K562 (cell line): Measurements from ENCODE around the gene SPIB. TPM values are rescaled to one million over a fixed set of nuclear protein-coding genes. Genes with fewer than 3 reads are reported as not detected.

ENCODE experiments used
- ARID1B ChIP-seq: fragments of 450-650 bp; IDR thresholded peaks from 2 replicates; pipeline ENCODE4 v1.6.1; 2016; ENCODE audit warnings: antibody characterized with exemption, mild to moderate bottlenecking, inconsistent platforms
- CC2D1A ChIP-seq: fragments of 450-650 bp; IDR thresholded peaks from 2 replicates; pipeline ENCODE4 v1.6.1; 2017; ENCODE audit warnings: mild to moderate bottlenecking
- CREB1 ChIP-seq, 2 experiments: sonication (generic) in 1 of 2; formaldehyde crosslinking in 1 of 2; IDR thresholded peaks; 2 replicates each; pipeline versions ENCODE4 v1.6.1 to v1.8.0; 2012 to 2022; ENCODE audit warnings: inconsistent platforms in 1 of 2, mild to moderate bottlenecking in 1 of 2, missing genetic modification reagents in 1 of 2, moderate library complexity in 1 of 2
- DDX20 ChIP-seq: fragments of 450-650 bp; IDR thresholded peaks from 2 replicates; pipeline ENCODE4 v1.6.1; 2016; ENCODE audit warnings: missing genetic modification characterization, low read depth, mild to moderate bottlenecking, missing compliant biosample characterization, moderate library complexity
- MYBL2 ChIP-seq, 2 experiments: fragments of 450-650 bp in 1 of 2; sonication (generic) in 1 of 2; formaldehyde crosslinking in 1 of 2; IDR thresholded peaks; 2 replicates each; pipeline versions ENCODE4 v1.6.1 to v1.8.1; 2017 to 2022; ENCODE audit warnings: borderline replicate concordance in 1 of 2, inconsistent platforms in 1 of 2, low read depth in 1 of 2, mild to moderate bottlenecking in 1 of 2, missing genetic modification reagents in 1 of 2, moderate library complexity in 1 of 2
- MYC ChIP-seq, 2 experiments: fragments of 250-450 bp in 1 of 2; sonication (Bioruptor Pico) in 1 of 2; IDR thresholded peaks; 2 replicates each; pipeline versions ENCODE4 v1.5.1 to v1.6.1; 2012 to 2021; ENCODE audit warnings: low read depth in 2 of 2, borderline replicate concordance in 1 of 2, improper control_type of control experiment in 1 of 2, low read length in 1 of 2, mild to moderate bottlenecking in 1 of 2, moderate library complexity in 1 of 2
- NFXL1 ChIP-seq: fragments of 450-650 bp; formaldehyde crosslinking; IDR thresholded peaks from 2 replicates; pipeline ENCODE4 v1.4.0; 2021; ENCODE audit warnings: mild to moderate bottlenecking
- PHF8 ChIP-seq: fragments of 200-600 bp; sonication (generic); IDR thresholded peaks from 2 replicates; pipeline ENCODE4 v1.6.1; 2012; ENCODE audit warnings: mixed run types, mild to moderate bottlenecking, inconsistent platforms, low read length, moderate library complexity, borderline replicate concordance
- RAD51 ChIP-seq: fragments of 450-650 bp; IDR thresholded peaks from 2 replicates; pipeline ENCODE4 v1.7.1; 2016; ENCODE audit warnings: low read depth, mild to moderate bottlenecking, borderline replicate concordance
- ZFX ChIP-seq: sonication (generic); formaldehyde crosslinking; IDR thresholded peaks from 2 replicates; pipeline ENCODE4 v1.8.0; 2022; ENCODE audit warnings: mild to moderate bottlenecking, missing genetic modification reagents, moderate library complexity
- ZNF444 ChIP-seq: fragments of 250-450 bp; sonication (Bioruptor Pico); IDR thresholded peaks from 2 replicates; pipeline ENCODE4 v1.4.0; 2020; ENCODE audit warnings: mild to moderate bottlenecking, moderate library complexity
- ZNF57 ChIP-seq: fragments of 450-650 bp; formaldehyde crosslinking; IDR thresholded peaks from 2 replicates; pipeline ENCODE4 v1.4.0; 2020; ENCODE audit warnings: mild to moderate bottlenecking, moderate library complexity
- polyA plus RNA-seq, 8 experiments: library from polyadenylated mRNA; depleted of rRNA in 4 of 8; stranded (reverse) in 5 of 8; unstranded in 3 of 8; fragments of >200 nt; fragmentation: Nextera tagmentation in 2 of 8; fragmentation: Illumina TruSeq in 1 of 8; extraction: Ambion mirVana in 2 of 8; extraction: Trizol in 1 of 8; gene quantifications; 2 replicates each; pipeline versions ENCODE4 v1.2.1 to v1.2.3, GENCODE V29; 2011 to 2014; ENCODE audit warnings: inconsistent platforms in 1 of 8, missing spikeins in 1 of 8
- total RNA-seq, 7 experiments: library from RNA; depleted of rRNA in 6 of 7; stranded (reverse); fragments of >200 nt in 6 of 7; fragmentation: Illumina TruSeq in 2 of 7; extraction: Trizol in 2 of 7; gene quantifications; 2 replicates each; pipeline versions ENCODE4 v1.2.1 to v1.2.3, GENCODE V29; 2011 to 2021; ENCODE audit warnings: low replicate concordance in 1 of 7
- TF ChIP-seq, protein P1 (sequence below): fragments of 250-450 bp; sonication (Bioruptor Pico); IDR thresholded peaks from 2 replicates; pipeline ENCODE4 v1.4.0; 2020
- TF ChIP-seq, protein P2 (sequence below): sonication (generic); formaldehyde crosslinking; IDR thresholded peaks from 2 replicates; pipeline ENCODE4 v1.8.0; 2022; ENCODE audit warnings: mild to moderate bottlenecking, missing genetic modification reagents
- TF ChIP-seq, protein P3 (sequence below): sonication (generic); formaldehyde crosslinking; IDR thresholded peaks from 2 replicates; pipeline ENCODE4 v1.5.0; 2020; ENCODE audit warnings: missing genetic modification reagents
- TF ChIP-seq, protein P4 (sequence below): fragments of 150-350 bp; conservative IDR thresholded peaks from 2 replicates; pipeline ENCODE4 v1.6.1; 2014; ENCODE audit warnings: low read length
- TF ChIP-seq, protein P5 (sequence below), 3 experiments: IDR thresholded peaks in 2 of 3; conservative IDR thresholded peaks in 1 of 3; 2 replicates each; pipeline ENCODE4 v1.5.1; 2011 to 2012; ENCODE audit warnings: low read length in 3 of 3, mild to moderate bottlenecking in 3 of 3, control low read depth in 2 of 3, improper control_type of control experiment in 1 of 3, inconsistent platforms in 1 of 3, low read depth in 1 of 3, mixed read lengths in 1 of 3, moderate library complexity in 1 of 3; ENCODE audit not compliant: insufficient read depth in 2 of 3

The SPIB gene
- total and polyA plus RNA-seq, 9 of the 15 experiments (the other 6 are each of a cell fraction or from before 2014, with no cell fraction given), result 0.06 to 1.0 (median 0.43) TPM; not detected in 1

DNA sequence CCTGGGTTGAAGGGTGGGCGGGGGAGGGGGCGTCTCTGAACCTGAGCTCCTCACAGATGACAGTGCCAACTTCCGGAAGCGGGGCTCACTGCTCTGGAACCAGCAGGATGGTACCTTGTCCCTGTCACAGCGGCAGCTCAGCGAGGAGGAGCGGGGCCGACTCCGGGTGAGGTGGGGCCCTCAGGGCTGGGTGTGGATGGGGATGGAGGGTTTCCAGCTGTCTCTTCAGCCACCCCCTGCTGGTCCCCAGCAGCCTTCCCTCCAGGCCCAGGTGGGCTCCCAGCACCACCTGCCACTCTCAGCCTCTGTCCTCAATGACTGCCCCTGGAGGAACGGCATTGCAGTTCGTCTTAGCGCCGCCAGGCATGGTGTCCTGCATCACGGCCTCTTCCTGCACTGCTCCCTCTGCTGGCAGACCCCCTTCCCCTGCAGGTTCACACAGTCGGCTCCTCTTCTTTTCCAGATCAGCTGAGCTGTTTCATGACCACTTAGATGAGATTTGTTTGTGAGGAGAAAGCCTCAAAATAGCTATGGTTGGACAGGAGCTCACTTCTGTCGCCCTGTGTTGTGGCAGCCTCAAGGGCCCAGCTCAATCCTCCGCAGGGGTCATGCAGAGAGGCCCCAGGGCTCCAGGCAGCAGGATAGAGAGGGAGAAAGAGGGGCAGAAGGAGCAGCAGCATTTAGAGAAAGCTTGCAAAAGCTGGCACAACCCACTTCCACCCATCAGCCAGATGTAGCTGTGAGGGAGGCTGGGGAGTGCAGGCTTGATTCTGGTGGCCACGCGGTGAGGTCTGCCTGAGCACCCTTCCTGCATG lies 60.4 kb downstream of the SPIB start (continued):
- TF ChIP-seq ZNF57 (CRISPR knock-in tag) (no peak), MYBL2 (IDR thresholded peaks at IDR 0.05; ENCODE audit: low read depth) (no peak), MYBL2 (CRISPR knock-in tag; IDR thresholded peaks at IDR 0.05; ENCODE audit: borderline replicate concordance) (no peak), ZFX (CRISPR knock-in tag) (peak; percentile 17; the same call in 1 of the 2 replicates), CREB1 (IDR thresholded peaks at IDR 0.05) (no peak), CREB1 (CRISPR knock-in tag; IDR thresholded peaks at IDR 0.05) (no peak), PHF8 (no peak), NFXL1 (CRISPR knock-in tag) (no peak), RAD51 (no peak), CC2D1A (no peak), ZNF444 (CRISPR knock-in tag) (no peak), MYC (IDR thresholded peaks at IDR 0.05; ENCODE audit: low read depth, low read length) (no peak), MYC (CRISPR knock-in tag; IDR thresholded peaks at IDR 0.05; ENCODE audit: borderline replicate concordance, low read depth) (no peak), ARID1B (no peak), DDX20 (no peak)
- TF ChIP-seq, protein P1, sequence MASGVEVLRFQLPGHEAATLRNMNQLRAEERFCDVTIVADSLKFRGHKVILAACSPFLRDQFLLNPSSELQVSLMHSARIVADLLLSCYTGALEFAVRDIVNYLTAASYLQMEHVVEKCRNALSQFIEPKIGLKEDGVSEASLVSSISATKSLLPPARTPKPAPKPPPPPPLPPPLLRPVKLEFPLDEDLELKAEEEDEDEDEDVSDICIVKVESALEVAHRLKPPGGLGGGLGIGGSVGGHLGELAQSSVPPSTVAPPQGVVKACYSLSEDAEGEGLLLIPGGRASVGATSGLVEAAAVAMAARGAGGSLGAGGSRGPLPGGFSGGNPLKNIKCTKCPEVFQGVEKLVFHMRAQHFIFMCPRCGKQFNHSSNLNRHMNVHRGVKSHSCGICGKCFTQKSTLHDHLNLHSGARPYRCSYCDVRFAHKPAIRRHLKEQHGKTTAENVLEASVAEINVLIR (CRISPR knock-in tag), result no peak
- TF ChIP-seq, protein P2, sequence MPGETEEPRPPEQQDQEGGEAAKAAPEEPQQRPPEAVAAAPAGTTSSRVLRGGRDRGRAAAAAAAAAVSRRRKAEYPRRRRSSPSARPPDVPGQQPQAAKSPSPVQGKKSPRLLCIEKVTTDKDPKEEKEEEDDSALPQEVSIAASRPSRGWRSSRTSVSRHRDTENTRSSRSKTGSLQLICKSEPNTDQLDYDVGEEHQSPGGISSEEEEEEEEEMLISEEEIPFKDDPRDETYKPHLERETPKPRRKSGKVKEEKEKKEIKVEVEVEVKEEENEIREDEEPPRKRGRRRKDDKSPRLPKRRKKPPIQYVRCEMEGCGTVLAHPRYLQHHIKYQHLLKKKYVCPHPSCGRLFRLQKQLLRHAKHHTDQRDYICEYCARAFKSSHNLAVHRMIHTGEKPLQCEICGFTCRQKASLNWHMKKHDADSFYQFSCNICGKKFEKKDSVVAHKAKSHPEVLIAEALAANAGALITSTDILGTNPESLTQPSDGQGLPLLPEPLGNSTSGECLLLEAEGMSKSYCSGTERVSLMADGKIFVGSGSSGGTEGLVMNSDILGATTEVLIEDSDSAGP (CRISPR knock-in tag), result no peak
- TF ChIP-seq, protein P3, sequence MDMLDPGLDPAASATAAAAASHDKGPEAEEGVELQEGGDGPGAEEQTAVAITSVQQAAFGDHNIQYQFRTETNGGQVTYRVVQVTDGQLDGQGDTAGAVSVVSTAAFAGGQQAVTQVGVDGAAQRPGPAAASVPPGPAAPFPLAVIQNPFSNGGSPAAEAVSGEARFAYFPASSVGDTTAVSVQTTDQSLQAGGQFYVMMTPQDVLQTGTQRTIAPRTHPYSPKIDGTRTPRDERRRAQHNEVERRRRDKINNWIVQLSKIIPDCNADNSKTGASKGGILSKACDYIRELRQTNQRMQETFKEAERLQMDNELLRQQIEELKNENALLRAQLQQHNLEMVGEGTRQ (CRISPR knock-in tag), result no peak
- TF ChIP-seq, protein P4, sequence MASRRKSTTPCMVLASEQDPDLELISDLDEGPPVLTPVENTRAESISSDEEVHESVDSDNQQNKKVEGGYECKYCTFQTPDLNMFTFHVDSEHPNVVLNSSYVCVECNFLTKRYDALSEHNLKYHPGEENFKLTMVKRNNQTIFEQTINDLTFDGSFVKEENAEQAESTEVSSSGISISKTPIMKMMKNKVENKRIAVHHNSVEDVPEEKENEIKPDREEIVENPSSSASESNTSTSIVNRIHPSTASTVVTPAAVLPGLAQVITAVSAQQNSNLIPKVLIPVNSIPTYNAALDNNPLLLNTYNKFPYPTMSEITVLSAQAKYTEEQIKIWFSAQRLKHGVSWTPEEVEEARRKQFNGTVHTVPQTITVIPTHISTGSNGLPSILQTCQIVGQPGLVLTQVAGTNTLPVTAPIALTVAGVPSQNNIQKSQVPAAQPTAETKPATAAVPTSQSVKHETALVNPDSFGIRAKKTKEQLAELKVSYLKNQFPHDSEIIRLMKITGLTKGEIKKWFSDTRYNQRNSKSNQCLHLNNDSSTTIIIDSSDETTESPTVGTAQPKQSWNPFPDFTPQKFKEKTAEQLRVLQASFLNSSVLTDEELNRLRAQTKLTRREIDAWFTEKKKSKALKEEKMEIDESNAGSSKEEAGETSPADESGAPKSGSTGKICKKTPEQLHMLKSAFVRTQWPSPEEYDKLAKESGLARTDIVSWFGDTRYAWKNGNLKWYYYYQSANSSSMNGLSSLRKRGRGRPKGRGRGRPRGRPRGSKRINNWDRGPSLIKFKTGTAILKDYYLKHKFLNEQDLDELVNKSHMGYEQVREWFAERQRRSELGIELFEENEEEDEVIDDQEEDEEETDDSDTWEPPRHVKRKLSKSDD, result no peak
- TF ChIP-seq, protein P5, sequence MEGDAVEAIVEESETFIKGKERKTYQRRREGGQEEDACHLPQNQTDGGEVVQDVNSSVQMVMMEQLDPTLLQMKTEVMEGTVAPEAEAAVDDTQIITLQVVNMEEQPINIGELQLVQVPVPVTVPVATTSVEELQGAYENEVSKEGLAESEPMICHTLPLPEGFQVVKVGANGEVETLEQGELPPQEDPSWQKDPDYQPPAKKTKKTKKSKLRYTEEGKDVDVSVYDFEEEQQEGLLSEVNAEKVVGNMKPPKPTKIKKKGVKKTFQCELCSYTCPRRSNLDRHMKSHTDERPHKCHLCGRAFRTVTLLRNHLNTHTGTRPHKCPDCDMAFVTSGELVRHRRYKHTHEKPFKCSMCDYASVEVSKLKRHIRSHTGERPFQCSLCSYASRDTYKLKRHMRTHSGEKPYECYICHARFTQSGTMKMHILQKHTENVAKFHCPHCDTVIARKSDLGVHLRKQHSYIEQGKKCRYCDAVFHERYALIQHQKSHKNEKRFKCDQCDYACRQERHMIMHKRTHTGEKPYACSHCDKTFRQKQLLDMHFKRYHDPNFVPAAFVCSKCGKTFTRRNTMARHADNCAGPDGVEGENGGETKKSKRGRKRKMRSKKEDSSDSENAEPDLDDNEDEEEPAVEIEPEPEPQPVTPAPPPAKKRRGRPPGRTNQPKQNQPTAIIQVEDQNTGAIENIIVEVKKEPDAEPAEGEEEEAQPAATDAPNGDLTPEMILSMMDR (IDR thresholded peaks at IDR 0.05 in 2 of 3, conservative IDR thresholded peaks at IDR 0.05 in 1 of 3; ENCODE audit: insufficient read depth in 2 of 3, low read depth in 1 of 3, low read length in 3 of 3), result peak; percentile 99 to 100 (median 100)
